Hematopoietic multipotent progenitor cell treated with erythropoietin and hydrocortisone succinate and interleukin-3 and kit ligand, for 17 days (in vitro differentiated cells): ENCODE data around the gene HERC3.
A peak's percentile ranks its signal among the peaks of the same experiment; 100 is the strongest.

Source experiments
- DNase-seq: peaks from one replicate; pipeline ENCODE4 v3.0.0-alpha.2; 2015; ENCODE audit warnings: low spot score

HERC3 gene

DNA sequence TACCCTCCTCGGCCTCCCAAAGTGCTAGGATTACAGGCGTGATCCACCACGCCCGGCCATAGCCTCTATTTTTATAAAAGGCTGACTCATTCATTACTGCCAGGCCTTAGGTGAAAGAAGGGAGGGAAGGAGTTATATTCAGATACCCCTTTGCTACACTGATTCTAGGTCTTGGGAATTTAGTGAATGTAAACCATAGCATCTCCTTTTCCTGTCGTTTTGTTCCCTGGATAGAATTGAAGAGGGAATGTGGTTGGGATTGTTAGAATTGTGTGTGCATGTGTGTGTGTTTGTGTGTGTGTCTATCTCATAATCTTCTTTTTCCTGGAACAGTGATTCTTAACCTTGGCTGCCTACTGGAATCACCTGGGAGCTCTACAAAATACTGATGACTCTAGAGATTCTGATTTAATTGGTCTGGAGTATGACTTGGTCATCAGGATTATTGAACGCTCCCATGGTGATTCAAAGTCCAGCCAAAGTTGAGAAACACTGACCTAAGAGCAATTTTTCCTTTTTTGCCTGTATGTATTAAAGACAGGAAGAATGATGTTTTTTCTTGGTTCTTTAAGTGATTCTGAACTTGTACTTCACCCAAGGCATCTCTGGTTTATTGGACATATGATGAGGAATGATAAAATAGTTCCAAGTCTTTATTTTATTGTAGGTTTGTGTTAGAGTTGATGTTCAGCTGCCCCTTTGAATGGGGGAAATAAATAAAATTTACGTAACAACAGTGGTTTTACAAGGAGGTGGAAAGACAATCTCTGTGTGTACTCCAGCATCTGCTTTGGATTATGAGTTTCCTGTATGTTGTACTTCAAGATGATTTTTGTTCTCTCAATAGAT lies 68.4 kb downstream of the HERC3 start:
- DNase-seq = no peak

DNA sequence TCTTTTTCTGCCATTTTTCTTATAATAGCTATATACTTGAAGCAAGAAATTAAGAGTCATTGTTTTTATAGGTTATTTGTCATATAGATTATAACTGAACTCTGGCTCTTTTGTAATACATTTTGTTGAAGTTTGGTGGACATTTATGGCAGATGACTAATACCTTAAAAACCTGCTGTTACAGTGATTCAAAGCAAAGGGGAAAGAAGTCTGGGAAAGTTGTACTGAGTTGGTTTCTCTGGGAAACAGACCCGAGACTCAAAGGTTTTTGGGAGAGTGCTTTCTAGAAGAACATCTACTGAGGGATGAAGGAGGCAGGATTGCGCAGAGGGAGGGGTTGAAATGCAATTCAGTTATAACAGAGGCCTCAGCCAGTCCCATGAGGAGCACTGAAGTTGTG lies 69.5 kb downstream of the HERC3 start:
- DNase-seq = no peak

DNA sequence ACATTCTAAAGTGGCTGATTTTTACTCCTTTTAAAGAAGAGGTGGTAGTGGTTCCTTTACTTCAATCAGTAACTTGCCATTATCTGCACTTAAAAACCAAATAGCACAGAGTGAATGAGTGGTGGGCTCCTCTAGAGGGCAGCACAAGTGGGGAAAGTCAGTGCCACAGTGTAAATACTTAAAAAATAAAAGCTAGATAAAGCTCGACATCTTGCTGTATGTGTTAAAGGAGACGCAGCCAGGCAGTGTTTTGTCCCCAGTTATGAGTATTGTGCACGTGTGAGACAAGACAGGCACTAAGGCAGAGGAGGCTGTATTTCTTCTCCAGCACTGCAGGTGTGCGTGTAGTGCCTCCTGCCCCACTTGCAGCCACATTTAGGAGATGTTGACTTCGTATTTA lies 80.7 kb downstream of the HERC3 start:
- DNase-seq = peak; percentile 26

DNA sequence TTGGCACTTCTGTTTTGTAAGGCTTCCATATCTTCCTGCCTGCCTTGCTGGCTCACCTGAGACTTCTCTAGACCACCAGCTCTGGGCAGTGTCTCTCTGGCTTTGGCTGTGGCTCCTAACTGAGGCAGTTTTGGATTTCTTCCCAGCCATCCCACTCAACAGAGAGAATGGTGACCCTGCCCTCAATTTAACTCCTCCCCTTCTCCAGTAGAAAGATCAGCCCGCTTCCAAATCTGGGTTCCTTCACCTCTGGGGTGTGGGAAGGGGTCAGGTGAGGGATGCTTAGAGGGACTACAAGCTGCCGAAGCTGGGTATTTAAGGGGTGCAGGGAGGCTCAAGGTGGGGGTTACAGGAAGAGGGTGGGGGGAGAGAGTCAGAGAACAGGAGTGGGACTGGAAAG lies 81.6 kb downstream of the HERC3 start:
- DNase-seq = no peak

DNA sequence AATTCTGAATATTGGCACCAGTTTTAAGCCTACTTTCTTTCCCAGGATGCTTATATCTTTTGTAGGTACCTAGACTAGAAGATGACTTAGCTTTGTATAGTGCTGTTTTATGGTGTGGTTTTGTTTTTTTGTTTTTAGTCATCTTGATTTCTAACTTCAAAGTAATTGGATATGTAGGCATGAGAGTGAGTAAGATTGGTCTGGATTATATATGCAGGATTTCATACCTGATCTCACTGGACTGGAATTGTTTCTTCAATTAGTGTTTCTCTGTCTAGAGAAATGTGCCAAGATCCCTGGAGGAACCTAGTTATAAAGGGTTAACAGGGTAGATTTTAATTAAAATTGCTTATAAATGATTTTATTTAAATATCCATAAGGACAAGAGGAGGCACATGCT lies 82.3 kb downstream of the HERC3 start:
- no peak for DNase-seq

DNA sequence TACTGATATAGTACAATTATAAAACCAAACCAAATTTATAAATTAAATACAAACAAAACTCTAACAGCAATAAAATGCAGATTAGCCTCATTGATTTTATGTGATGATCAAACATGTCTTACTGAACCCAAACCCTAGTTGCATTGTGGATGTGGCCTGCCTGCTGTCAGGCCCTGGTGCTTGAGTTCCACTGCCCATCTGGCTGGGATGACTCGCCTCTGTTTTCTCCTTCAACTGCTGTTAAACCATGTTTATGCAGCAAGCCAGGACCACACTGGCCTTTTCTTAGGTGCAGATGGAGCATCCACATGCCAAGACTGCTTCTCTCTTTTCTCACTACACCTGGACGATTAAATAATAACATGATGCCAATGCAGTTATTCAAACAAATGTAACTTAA lies 82.7 kb downstream of the HERC3 start:
- DNase-seq = no peak

DNA sequence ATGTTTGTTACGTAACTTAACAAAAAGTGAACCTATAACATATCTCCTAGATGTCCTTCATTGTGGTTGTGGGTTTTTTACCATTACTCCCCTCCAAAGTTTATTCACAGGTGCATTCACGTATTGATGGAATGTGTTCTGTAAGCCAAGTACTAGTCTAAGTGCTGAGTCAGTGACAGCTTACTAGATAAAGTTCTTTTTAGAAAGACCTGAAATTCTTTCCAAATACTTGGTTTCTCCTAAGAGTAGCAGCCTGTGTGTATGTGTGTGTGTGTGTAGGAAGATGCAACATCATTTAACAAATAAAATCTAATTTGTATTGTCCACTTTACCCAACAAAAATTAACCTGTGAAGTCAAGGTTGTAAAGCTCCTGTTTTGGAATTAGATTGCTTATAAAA lies 83.3 kb downstream of the HERC3 start:
- no peak for DNase-seq

DNA sequence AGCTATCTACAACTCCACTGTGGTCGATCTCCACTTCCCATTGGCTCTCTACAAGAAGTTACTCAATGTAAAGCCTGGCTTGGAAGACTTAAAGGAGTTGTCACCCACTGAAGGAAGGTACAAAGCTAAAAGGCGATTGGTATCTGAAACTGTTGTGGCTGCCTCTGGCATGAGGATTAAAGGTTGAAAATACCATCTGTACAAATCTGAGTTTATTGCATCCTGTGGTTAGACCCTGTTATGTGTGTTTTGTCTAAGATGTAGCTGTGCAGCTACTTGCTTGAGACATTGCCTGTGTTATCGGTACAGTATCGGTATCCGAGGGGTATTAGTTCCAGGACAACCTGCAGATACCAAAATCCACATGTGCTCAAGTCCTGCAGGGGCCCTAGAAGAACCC lies 88.9 kb downstream of the HERC3 start:
- no peak for DNase-seq

DNA sequence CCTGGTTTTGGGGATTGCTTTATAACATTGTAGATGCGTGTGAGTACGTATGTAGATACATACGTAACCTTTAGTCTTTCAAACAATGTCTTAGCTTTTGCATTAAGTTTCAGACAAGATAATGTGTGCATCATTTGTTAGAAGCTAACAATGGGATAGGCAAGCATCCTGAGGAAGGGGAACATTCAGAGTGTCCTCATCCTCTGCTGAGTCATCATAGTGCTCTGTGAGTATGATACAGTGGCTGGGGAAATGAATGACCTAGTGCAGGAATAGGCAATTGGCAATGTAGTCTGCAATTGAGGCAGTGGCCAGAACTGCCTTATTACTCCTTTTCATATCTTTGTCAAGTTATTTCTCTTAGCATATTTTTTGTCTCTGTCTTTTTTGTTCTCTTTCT lies 98.1 kb downstream of the HERC3 start:
- no peak for DNase-seq

DNA sequence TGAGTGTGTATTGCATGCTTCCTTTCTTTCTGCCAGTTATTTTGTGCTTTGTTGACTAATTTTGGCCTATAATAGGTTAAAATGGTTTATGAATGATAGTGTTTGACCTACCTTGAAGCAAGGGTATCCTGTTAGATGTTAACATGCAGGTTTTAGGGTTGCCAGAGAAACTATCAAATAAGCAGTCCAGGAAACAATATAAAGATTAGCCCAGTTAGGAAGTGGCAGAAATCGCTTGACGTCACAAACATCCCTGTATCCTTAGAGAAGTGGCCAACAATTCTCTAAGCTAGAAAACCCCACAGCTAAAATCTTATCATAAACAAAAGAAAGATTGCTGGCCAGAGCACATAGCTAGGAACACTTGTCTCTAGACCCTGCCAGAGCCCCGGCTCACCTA lies 101.5 kb downstream of the HERC3 start:
- DNase-seq = no peak

DNA sequence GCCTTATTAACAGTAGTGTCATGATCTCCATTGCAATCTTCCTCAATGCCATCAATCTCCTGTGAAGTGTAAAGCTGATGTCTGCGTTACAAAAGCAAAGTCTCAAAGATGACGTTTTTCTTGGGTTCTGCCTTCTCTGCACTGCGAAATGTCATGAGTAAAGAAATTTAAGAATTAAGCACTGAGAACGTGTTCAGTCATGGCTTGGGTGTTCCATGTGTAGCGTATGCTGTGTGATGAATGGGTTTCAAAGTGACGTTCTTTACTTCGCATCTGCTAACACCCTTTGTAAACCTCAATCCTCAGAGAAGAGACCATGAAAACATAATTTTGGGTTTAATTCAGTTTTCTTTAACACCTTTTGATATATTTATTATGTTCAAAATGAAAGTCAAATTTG lies 104.3 kb downstream of the HERC3 start:
- DNase-seq = no peak

DNA sequence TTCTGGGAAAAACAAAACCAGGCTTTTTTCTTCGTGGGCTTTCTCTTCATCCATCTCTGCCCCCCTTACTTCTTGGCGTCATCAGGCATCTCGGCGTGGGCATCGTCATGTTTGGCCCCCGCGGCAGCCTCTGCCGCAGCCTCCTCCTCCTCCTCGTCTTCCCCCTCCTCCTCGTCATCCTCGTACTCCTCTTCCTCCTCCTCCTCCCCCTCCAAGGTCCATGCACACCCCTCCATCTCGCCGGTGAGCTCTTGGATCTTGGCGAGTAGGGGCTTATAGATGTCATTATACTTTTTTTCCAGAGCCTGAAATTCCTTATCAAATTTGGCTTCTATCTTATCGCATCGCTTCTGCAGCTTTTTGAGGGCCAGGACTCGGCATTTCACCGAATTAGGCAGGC lies 104.9 kb downstream of the HERC3 start:
- DNase-seq = no peak

DNA sequence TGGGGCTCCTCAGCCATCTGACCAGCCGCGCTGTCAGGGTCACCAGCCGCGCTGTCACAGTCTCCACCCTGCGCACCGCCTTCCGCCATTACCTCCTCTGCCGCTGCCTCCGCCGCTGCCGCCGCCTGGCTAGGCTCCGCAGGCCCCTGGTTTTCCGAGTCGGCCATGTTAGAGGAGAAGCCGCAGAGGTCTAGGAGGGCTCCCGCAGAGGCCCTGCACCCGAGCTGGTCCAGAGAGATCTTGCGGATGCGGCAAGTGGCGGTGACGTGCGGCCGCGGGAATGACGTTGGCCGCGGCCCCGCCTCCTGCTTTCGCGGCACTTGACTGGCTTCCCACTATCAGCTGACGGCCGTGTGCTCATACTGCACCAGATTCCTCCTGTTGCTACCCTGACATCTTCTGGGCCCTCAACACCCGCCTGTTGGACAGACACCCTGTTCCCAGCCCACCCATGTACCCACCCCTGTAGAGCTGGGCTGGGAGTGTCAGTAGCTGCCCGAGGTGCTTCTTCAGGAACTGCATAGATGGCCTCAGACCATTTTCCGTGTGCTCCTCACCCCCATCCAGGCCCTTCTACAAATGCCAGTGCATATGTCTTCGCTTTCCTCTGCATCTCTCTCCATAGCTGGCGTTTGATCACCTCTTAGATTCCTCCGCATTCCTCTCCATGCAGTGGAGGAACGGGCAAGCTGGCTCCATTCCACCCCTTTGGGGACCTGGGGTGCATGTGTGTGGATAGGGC lies 105.5 kb downstream of the HERC3 start, which contains the start of gene NAP1L5:
Gene NAP1L5, minus strand, starts transcription at position 242 of the 742 bp plus-strand sequence. Its CDS starts 75 bp downstream, at position 167.
- DNase-seq = peak; percentile 49

DNA sequence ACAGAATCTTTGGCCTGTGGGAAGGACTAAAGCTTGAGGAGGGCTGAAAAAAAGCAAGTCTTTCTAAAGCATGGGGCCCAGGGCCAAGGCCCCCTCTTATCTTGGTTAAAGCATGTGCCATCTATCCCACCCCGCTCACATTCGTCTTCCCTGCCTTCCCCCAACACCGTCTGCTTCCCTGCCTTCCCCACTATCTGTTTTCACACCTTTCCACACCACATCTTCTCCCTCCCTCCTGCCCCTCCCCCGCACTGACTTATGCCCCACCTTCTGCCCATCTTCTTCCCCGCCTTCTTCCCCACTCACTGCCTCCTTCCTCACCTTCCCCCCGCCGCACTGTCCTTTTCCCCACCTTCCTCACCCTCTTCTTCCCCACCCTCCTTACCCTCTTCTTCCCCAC lies 106.2 kb downstream of the HERC3 start:
- no peak for DNase-seq

DNA sequence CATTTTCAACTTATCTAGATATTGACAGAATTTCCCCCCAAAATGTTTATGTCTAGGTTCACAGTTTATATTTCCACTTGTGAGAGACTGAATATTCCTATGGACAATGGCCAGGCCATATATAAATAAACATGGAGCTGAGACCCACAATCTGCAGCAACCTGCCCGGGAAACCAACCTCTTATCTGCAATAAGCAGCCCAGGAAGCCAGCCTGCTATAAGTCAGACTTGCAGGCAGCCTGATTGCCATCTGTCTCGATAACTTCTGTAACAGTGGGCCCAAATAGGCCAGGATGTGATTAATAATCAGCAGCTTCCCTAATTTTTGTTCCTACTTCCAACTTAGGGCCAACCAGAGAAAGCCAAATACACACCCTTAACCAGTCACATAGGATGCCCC lies 110.5 kb downstream of the HERC3 start:
- DNase-seq = no peak

DNA sequence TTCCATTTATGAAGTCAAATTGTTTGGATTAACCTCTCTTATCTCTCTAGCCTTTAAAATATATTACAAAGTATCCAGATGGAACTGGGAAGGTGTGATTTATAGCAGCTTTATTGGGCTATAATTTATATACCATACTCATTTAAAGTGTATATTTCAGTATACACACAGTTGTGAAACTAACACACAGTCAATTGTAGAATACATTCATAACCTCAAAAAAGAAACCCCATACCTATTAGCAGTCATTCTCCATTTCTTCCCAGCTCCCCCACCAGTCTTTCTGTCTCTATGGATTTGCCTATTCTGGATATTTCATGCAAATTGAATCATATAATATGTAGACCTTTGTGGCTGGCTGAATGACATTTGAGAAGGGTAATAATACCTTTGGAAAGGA lies 112.9 kb downstream of the HERC3 start:
- DNase-seq = no peak

DNA sequence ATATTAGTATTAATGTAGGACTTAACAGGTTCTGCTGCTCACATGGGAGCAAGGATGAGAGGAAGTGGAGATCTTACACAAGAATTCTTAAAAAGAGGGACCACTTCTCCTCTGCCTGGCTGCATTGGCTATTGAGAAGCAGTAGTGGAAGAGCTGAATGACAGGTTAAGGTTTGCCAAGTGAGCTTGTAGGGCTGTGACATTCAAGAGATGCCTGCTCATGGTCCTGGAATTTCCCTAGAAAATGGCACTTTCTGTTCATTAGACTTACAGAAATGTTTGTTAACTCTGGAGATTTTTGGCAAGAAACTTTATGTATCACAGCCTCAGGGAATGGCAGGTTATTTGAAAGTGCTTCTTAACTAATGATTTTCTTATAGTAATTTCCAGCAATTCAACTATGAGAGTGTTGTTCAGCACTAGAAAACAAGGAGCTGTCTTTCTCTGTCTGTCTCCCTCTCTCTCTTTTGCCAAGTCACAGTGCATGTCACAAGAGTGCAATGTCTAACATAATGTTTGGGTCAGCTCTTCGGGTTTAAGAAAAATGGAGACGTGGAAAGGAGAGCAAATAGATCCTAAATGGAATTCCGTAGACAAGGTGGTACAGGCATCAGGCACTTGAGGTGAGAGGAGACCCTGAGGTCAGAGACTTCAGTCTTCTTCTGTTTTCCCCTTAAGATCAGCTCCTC lies 113.7 kb downstream of the HERC3 start:
- no peak for DNase-seq

DNA sequence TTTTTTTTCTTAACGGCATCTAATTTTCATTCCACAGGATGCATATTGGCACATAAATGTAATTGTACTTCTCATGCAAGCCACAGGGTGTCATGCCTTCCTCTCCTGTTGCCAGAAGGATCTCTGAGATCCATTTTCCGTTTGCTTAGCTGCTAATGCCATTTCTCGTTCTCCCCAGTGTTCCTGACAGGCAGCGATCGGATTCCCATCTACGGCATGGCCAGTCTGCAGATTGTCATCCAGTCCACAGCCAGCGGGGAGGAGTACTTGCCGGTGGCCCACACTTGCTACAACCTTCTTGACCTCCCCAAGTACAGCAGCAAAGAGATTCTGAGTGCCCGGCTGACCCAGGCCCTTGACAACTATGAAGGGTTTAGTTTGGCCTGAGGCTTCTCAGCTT lies 114.3 kb downstream of the HERC3 start:
- no peak for DNase-seq

DNA sequence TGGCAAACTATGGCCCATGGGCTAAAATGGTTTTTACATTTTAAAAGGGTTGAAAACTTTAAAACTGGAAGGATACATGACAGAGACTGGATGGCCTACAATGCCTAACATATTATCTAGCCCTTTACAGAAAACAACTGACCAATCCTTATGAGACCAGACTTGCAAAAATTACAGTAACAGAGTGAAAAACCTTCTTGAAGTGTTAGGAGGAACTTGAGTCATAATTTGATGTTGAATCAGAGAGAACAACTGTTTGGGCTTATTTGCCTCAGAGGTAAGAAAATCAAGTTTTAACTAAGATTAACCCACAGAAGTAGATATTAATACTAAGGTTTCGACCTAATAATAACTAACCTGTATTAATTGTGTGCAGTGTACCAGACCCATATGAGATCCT lies 117.7 kb downstream of the HERC3 start:
- DNase-seq = no peak

DNA sequence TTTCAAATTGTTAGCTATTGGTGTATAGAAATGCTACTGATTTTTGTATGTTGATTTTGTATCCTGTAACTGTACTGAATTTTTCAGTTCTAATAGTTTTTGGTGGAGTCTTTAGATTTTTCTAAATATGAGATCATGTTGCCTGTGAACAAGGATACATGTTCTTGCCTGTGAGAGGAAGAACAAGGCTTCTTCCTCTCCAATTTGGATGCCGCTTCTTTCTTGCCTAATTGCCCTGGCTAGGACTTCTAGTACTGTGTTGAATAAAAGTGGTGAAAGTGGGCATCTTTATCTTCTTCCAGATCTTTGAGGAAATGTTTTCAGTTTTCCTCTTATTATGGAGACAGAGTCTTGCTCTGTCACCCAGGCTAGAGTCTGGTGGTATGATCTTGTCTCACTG lies 121.5 kb downstream of the HERC3 start:
- DNase-seq = no peak

DNA sequence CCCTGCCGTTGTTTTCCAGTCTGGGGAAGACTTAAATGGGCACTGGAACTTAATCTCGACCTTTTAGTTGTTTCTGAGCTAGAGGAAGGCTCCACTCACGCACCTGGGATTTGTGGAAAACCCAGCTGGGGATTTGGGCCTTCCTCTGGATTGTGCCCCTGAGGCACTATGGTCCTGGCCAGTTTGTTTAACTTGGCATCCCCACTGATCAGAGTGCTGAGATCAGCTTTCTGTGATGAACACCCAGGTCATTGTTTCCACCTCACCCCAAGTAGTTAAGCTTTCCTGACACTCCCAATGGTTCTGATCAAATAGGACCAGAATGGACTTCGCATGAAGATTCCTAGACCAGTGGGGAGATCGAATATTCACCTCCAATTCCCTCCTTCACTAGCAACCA lies 125.8 kb downstream of the HERC3 start:
- no peak for DNase-seq

DNA sequence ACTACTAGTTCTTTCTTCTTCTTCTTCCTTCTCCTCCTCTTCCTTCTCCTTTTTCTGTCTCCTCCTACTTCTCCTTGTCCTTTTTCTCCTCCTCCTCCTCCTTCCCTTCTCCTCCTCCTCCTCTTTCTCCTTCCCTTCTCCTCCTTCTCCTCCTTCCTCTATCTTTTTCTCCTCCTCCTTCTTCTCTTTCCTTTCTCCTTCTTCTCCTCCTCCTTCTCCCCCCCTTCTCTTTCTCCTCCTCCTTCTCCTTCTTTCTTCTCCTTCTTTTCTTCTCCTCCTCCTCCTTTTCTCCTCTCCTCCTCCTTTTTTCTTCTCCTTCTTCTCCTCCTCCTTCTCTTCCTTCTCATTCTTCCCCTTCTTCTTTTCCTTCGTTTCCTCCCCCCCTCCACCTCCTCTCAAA lies 127.1 kb downstream of the HERC3 start:
- no peak for DNase-seq
